ENCODE measurements around the gene MOB2. TPM values are rescaled to one million over a fixed set of nuclear protein-coding genes. Genes with fewer than 3 reads are reported as not detected.
A peak's percentile ranks its signal among the peaks of the same experiment; 100 is the strongest.

Gene MOB2
- total RNA-seq, 1 donor from 2014 or later, result 31.3 TPM

- no peaks in the 10 kb centered on the region for H3K4me1 Mint-ChIP-seq
- no peak for DNase-seq (ENCODE audit: low spot score in 2 of 2, unreplicated experiment in 2 of 2)
- H3K27me3 Mint-ChIP-seq (ENCODE audit: low read depth), result no peaks in the 10 kb centered on the region
- H3K27ac Mint-ChIP-seq, result no peak overlapping the region
- no peak overlapping the region for H3K4me3 Mint-ChIP-seq
- no peaks in the 10 kb centered on the region for H3K9me3 Mint-ChIP-seq
- no peaks in the 10 kb centered on the region for H3K36me3 Mint-ChIP-seq
- no peak for TF ChIP-seq CTCF (IDR thresholded peaks at IDR 0.05; ENCODE audit: unreplicated experiment)
Observed at GRCh38 chr11:1453611-1454034, 33.0 kb downstream of the MOB2 start.

DNA sequence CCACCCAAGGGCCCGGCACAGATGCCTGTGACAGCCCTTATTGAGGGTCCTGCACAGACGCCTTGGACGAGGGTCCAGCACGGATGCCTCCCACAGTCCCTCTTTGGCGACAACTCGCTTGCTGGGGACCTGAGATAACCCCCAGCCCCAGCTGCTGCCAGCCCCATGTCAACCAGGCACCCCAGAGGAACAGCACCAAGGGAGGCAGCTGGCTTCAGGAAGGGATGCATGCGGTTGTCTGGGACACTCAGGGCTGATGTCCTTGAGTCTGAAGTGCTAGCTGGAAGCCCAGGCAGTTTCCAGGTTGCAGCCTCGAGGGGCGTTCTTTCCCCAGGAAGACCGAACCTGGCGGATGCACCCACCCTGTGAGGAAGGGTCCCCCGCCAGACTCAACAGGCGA, 33.8 kb downstream of the MOB2 start:
- Mint-ChIP-seq H3K4me1 (no peaks in the 10 kb centered on the region), H3K27ac (no peak overlapping the region), H3K27me3 (ENCODE audit: low read depth) (no peaks in the 10 kb centered on the region), H3K4me3 (no peak overlapping the region), H3K36me3 (no peaks in the 10 kb centered on the region), H3K9me3 (no peaks in the 10 kb centered on the region)
- no peak for DNase-seq (ENCODE audit: low spot score in 2 of 2, unreplicated experiment in 2 of 2)
- TF ChIP-seq CTCF (IDR thresholded peaks at IDR 0.05; ENCODE audit: unreplicated experiment), result no peak

GRCh38 chr11:1451781-1452470, 34.7 kb downstream of the MOB2 start:
- H3K27me3 Mint-ChIP-seq (ENCODE audit: low read depth), result no peaks in the 10 kb centered on the region
- H3K9me3 Mint-ChIP-seq, result no peaks in the 10 kb centered on the region
- no peak overlapping the region for H3K27ac Mint-ChIP-seq
- no peaks in the 10 kb centered on the region for H3K4me1 Mint-ChIP-seq
- TF ChIP-seq CTCF (IDR thresholded peaks at IDR 0.05; ENCODE audit: unreplicated experiment), result no peak
- no peak for DNase-seq (ENCODE audit: low spot score in 2 of 2, unreplicated experiment in 2 of 2)
- H3K36me3 Mint-ChIP-seq, result no peaks in the 10 kb centered on the region
- no peak overlapping the region for H3K4me3 Mint-ChIP-seq

GRCh38 chr11:1450949-1451710, 35.4 kb downstream of the MOB2 start:
- no peak for TF ChIP-seq CTCF (IDR thresholded peaks at IDR 0.05; ENCODE audit: unreplicated experiment)
- DNase-seq (ENCODE audit: low spot score in 2 of 2, unreplicated experiment in 2 of 2), result peak in 1 of 2 experiments; percentile 59
- Mint-ChIP-seq H3K27ac (no peak overlapping the region), H3K4me1 (no peaks in the 10 kb centered on the region), H3K36me3 (no peaks in the 10 kb centered on the region), H3K4me3 (no peak overlapping the region), H3K27me3 (ENCODE audit: low read depth) (no peaks in the 10 kb centered on the region), H3K9me3 (no peaks in the 10 kb centered on the region)

DNA sequence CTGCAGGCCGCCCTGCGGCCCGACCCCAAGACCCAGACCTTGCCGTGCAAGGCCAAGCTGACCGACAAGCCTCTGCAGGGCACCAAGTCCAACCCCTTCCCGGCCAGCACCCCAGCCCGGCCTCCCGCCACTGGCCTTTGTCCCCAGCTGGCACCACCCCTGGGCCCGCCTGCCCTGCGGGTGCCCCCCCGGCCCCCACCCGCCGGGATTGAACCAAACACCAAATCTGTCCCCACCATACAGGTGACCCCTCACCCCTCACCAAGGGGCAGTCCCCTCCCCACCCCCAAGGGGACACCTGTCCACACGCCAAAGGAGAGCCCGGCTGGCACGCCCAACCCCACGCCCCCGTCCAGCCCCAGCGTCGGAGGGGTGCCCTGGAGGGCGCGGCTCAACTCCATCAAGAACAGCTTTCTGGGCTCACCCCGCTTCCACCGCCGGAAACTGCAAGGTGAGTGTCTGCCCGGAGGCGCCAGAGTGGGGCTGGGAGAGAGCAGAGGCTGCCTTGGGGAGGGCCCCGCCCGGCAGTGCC, 36.2 kb downstream of the MOB2 start:
- Mint-ChIP-seq H3K9me3 (no peaks in the 10 kb centered on the region), H3K36me3 (no peaks in the 10 kb centered on the region), H3K4me1 (no peaks in the 10 kb centered on the region), H3K27ac (no peak overlapping the region), H3K27me3 (ENCODE audit: low read depth) (no peaks in the 10 kb centered on the region), H3K4me3 (no peak overlapping the region)
- no peak for TF ChIP-seq CTCF (IDR thresholded peaks at IDR 0.05; ENCODE audit: unreplicated experiment)
- DNase-seq (ENCODE audit: low spot score in 2 of 2, unreplicated experiment in 2 of 2), result no peak

Measured in mesothelial cell of epicardium (in vitro differentiated cells).